H1 (cell line): ENCODE results near the gene GOLGB1. TPM values are rescaled to one million over a fixed set of nuclear protein-coding genes. Genes with fewer than 3 reads are reported as not detected.

Experiments
- ATF2 ChIP-seq: IDR thresholded peaks from 2 replicates; pipeline ENCODE4 v1.6.1; 2012; ENCODE audit warnings: low read length, inconsistent platforms
- polyA plus RNA-seq, 7 experiments: library from polyadenylated mRNA; depleted of rRNA in 3 of 7; stranded (reverse) in 5 of 7; unstranded in 2 of 7; fragments of >200 nt in 5 of 7; fragments of 200-250 nt in 2 of 7; gene quantifications; 1 replicate in 5 of 7; 2 replicates in 1 of 7; 4 replicates in 1 of 7; pipeline versions ENCODE4 v1.2.1 to v1.2.3, GENCODE V29; 2011 to 2013; ENCODE audit warnings: missing spikeins in 2 of 7, mixed read lengths in 2 of 7
- total RNA-seq: library from RNA; stranded (reverse); fragmentation: NEBNext Ultra II Directional; extraction: Animal tissue kit (Norgen Biotek cat#: 25700); gene quantifications from 2 replicates; pipeline ENCODE4 v1.2.1, GENCODE V29; 2021

Gene GOLGB1
- total and polyA plus RNA-seq, 2 of the 8 experiments (the other 6 are each of a cell fraction or from before 2014, with no cell fraction given) = 5.9 to 28.5 TPM

- no peak for TF ChIP-seq ATF2
Observed at GRCh38 chr3:121752261-121752660, 2.7 kb upstream of the GOLGB1 start (continued).
